BLaER1 (cell line): Measurements from ENCODE around the gene ORM1.

Experiments
- H3K27ac ChIP-seq: shearing (Covaris generic); formaldehyde crosslinking; 2 replicates; pipeline ENCODE4 v1.8.1; 2022
- H3K27me3 ChIP-seq: shearing (Covaris generic); formaldehyde crosslinking; 2 replicates; pipeline ENCODE4 v1.8.1; 2022
- H3K36me3 ChIP-seq: shearing (Covaris generic); formaldehyde crosslinking; 2 replicates; pipeline ENCODE4 v1.8.1; 2022
- H3K4me1 ChIP-seq: shearing (Covaris generic); formaldehyde crosslinking; 2 replicates; pipeline ENCODE4 v1.8.1; 2022
- H3K4me2 ChIP-seq: shearing (Covaris generic); formaldehyde crosslinking; 2 replicates; pipeline ENCODE4 v1.8.1; 2022
- H3K4me3 ChIP-seq: shearing (Covaris generic); formaldehyde crosslinking; 2 replicates; pipeline ENCODE4 v1.8.1; 2022
- H3K9ac ChIP-seq: shearing (Covaris generic); formaldehyde crosslinking; 2 replicates; pipeline ENCODE4 v1.8.1; 2022
- H3K9me3 ChIP-seq: shearing (Covaris generic); formaldehyde crosslinking; 2 replicates; pipeline ENCODE4 v1.8.1; 2022
- H4K20me1 ChIP-seq: shearing (Covaris generic); formaldehyde crosslinking; 2 replicates; pipeline ENCODE4 v1.8.1; 2022
- Cebpa-rat ChIP-seq: shearing (Covaris generic); IDR thresholded peaks from 2 replicates; pipeline ENCODE4 v1.8.1; 2022

ORM1 gene

DNA sequence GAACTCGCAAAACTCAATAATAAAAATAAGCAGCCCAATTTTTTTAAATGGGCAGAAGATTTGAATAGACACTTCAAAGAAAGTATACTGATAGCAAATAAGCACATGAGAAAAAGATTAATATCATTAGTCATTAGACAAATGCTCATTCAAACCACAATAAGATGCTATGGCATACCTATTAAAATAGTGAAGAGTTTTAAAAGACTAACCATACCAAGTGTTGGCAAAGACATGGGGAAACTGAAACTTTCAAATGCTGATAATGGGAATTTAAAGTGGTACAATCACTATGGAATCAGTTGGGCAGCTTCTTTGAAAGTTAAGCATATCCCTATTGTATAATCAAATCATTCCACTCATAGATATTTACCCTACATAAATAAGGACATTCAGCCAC lies 26.6 kb upstream of the ORM1 start:
- H3K36me3 ChIP-seq: peaks cover 95% of the 10 kb centered on the region
- H3K27ac ChIP-seq: no peak overlapping the region
- H3K4me2 ChIP-seq: no peak overlapping the region
- H3K9ac ChIP-seq: no peak overlapping the region
- H3K9me3 ChIP-seq: peaks cover 35% of the 10 kb centered on the region
- no peaks in the 10 kb centered on the region for H3K4me1 ChIP-seq
- no peak for TF ChIP-seq Cebpa-rat
- no peaks in the 10 kb centered on the region for H4K20me1 ChIP-seq
- H3K27me3 ChIP-seq: no peaks in the 10 kb centered on the region
- H3K4me3 ChIP-seq: no peak overlapping the region

DNA sequence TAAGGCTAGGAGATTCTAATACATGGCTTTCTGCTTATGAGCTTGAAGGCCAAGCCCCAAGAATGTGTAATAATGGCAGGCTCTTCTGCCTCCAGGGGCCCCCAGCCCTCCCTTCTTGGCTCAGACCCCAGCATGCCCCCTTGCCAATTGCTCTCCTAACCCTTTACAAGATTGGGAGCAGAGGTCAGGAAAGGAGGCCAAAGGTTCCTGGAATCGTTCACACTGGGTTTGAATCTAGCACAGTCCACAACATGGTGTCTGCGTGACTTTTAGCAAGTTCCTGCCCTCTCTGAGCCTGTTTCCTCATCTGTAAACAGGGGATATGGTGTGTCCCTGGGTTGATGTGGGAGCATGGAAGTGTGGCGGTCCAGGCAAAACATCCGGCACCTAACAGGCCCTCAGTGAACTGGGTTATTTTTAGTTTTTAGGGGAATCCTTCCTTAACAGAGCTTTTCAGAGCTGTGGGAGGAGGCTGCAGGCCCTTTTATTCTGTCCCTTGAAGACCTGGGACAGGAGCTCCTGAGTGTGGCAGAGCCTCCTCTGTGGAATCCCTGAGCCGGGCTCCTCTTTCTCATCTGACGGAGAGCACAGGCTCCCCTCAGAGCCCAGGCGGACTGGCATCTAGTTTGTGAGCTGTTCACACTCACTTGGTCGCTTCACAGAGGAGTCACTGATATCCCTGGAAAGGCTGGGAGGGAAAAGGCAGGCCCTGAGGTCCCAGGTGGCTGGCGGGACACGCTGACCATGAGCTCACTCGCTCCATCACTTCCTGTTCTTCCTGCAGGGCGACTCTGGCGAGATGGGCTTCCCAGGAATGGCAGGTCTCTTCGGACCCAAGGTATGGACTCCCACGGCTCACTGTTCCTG lies 23.4 kb upstream of the ORM1 start:
- Histone ChIP-seq H3K36me3 (peaks cover 95% of the 10 kb centered on the region), H3K9me3 (peaks cover 21% of the 10 kb centered on the region), H3K4me2 (no peak overlapping the region), H3K4me1 (no peaks in the 10 kb centered on the region), H3K27ac (no peak overlapping the region), H4K20me1 (no peaks in the 10 kb centered on the region), H3K9ac (no peak overlapping the region), H3K4me3 (no peak overlapping the region), H3K27me3 (no peaks in the 10 kb centered on the region)
- TF ChIP-seq Cebpa-rat: no peak

DNA sequence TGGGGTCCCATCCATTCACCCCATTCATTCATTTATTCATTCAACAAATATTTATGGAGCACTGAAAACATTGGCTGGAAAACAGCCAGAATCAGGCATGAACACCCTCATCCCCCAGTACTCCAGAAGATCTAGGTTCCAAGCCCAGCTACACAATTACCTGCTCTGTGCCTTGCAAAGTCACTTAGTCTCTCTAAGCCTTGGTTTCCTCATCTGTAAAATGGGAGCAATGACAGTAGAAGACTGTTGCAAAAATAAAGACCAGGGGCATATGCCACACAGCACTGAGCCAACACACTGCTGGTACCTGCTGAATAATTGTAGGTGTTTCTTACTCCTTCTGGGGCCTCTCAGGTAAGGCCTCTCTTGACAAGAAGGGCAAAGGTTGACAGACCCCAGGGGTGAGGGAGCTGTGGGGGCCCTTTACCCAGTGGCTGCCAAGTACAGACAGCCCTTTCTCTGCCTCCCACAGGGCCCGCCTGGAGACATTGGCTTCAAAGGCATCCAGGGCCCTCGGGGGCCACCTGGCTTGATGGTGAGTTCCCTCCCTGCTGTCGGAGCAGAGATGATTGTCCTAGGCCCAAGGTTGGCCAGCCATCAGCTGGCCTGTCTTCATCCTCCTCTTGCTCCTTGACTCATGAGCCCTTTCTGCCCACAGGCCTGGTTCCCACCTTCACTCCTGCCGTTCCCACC lies 22.6 kb upstream of the ORM1 start:
- Histone ChIP-seq H3K4me1 (peaks cover 3% of the 10 kb centered on the region; the same call in 1 of the 2 replicates), H3K4me2 (no peak overlapping the region), H3K9me3 (peaks cover 13% of the 10 kb centered on the region), H3K36me3 (peaks cover 95% of the 10 kb centered on the region), H3K27me3 (no peaks in the 10 kb centered on the region), H3K4me3 (no peak overlapping the region), H3K27ac (no peak overlapping the region), H4K20me1 (no peaks in the 10 kb centered on the region), H3K9ac (no peak overlapping the region)
- no peak for TF ChIP-seq Cebpa-rat

GRCh38 chr9:114300846-114301797 lies 21.8 kb upstream of the ORM1 start:
- Histone ChIP-seq H3K36me3 (peaks cover 93% of the 10 kb centered on the region), H3K9me3 (peaks cover 5% of the 10 kb centered on the region), H3K9ac (no peak overlapping the region), H3K4me1 (peaks cover 8% of the 10 kb centered on the region; the same call in 1 of the 2 replicates), H3K27me3 (no peaks in the 10 kb centered on the region), H3K27ac (no peak overlapping the region), H3K4me3 (no peak overlapping the region), H4K20me1 (no peaks in the 10 kb centered on the region), H3K4me2 (no peak overlapping the region)
- no peak for TF ChIP-seq Cebpa-rat

DNA sequence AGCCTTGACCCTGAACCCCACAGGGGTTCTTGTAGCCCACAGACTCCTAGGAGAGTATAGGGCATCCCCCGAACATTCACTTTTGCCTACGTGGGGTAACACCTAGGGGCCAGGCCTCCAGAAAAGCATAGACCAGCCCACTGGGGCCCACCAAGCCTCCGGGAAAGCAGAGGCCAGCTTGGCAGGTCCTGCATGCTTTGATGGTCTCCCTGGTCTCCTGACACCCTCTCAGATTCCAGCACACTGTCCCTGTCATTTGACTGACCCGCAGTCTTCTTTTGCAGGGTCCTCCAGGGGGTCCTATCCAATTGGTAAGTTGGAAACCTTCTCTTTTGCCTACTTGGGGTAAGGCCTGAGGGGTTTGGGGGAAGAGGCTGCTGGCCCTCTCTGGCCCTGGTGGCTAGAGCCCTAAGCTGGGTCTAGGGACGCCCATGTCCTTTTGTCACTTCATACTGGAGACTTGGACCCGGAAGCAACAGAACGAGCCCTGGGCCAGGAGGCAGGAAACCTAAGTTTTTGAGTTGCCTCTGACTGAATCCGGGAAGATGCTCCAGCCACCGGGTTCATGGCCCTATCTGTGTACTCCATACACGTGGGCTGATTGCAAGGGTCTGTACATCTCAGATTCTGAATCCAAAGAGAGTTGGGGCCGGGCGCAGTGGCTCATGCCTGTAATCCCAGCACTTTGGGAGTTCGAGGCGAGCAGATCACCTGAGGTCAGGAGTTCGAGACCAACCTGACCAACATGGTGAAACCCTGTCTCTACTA lies 20.9 kb upstream of the ORM1 start:
- no peaks in the 10 kb centered on the region for H3K9me3 ChIP-seq
- no peak overlapping the region for H3K27ac ChIP-seq
- H3K27me3 ChIP-seq: no peaks in the 10 kb centered on the region
- H3K4me3 ChIP-seq: no peak overlapping the region
- peaks cover 8% of the 10 kb centered on the region; the same call in 1 of the 2 replicates for H3K4me1 ChIP-seq
- peaks cover 93% of the 10 kb centered on the region for H3K36me3 ChIP-seq
- no peak overlapping the region for H3K9ac ChIP-seq
- no peaks in the 10 kb centered on the region for H4K20me1 ChIP-seq
- TF ChIP-seq Cebpa-rat: no peak
- H3K4me2 ChIP-seq: no peak overlapping the region

DNA sequence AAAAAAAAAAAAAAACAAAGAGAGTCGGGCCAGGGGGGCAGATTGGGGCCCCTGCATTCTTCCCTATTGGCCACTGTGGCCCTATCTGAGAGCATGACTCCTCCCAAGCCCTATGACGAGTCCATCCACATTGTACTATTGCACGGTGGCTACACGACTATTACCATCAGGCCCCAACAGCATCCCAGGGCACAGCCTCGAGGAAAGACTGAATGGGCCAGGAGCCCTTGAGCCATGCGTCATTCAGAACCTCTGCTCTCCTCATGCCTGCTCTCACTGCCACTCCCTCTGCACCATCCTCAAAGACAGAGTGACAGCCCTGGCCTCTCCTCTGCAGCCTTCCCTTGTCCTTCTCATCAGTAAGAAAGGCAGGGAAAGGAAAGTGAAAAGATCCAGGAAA lies 20.2 kb upstream of the ORM1 start:
- peaks cover 94% of the 10 kb centered on the region for H3K36me3 ChIP-seq

GRCh38 chr9:114303571-114303970 lies 19.3 kb upstream of the ORM1 start:
- no peaks in the 10 kb centered on the region for H3K9me3 ChIP-seq
- H3K27ac ChIP-seq: no peak overlapping the region
- H3K4me1 ChIP-seq: peaks cover 8% of the 10 kb centered on the region; the same call in 1 of the 2 replicates
- no peak overlapping the region for H3K4me2 ChIP-seq
- no peaks in the 10 kb centered on the region for H4K20me1 ChIP-seq
- peaks cover 94% of the 10 kb centered on the region for H3K36me3 ChIP-seq
- H3K4me3 ChIP-seq: no peak overlapping the region
- no peak overlapping the region for H3K9ac ChIP-seq
- no peaks in the 10 kb centered on the region for H3K27me3 ChIP-seq
- TF ChIP-seq Cebpa-rat: no peak

More for the DNA sequence above, 20.2 kb upstream of the ORM1 start:
- H4K20me1 ChIP-seq: no peaks in the 10 kb centered on the region
- H3K4me3 ChIP-seq: no peak overlapping the region
- TF ChIP-seq Cebpa-rat: no peak
- no peak overlapping the region for H3K4me2 ChIP-seq
- H3K27ac ChIP-seq: no peak overlapping the region
- no peaks in the 10 kb centered on the region for H3K9me3 ChIP-seq
- H3K27me3 ChIP-seq: no peaks in the 10 kb centered on the region
- peaks cover 8% of the 10 kb centered on the region; the same call in 1 of the 2 replicates for H3K4me1 ChIP-seq
- H3K9ac ChIP-seq: no peak overlapping the region

- H3K4me1 ChIP-seq: peaks cover 8% of the 10 kb centered on the region; the same call in 1 of the 2 replicates
- H4K20me1 ChIP-seq: no peaks in the 10 kb centered on the region
- H3K9me3 ChIP-seq: no peaks in the 10 kb centered on the region
- no peak overlapping the region for H3K27ac ChIP-seq
- peaks cover 95% of the 10 kb centered on the region for H3K36me3 ChIP-seq
- no peak overlapping the region; the same call in 1 of the 2 replicates for H3K9ac ChIP-seq
- H3K4me3 ChIP-seq: no peak overlapping the region
- no peak overlapping the region for H3K4me2 ChIP-seq
- no peak for TF ChIP-seq Cebpa-rat
- H3K27me3 ChIP-seq: no peaks in the 10 kb centered on the region
Observed at GRCh38 chr9:114303977-114304376, 18.9 kb upstream of the ORM1 start.
